CD1c-positive myeloid dendritic cell (primary cell): ENCODE data around the gene MICAL3.

Experiments used
- DNase-seq: peaks from one replicate; pipeline ENCODE4 v3.0.0-alpha.2; 2016; ENCODE audit errors: extremely low spot score

The MICAL3 gene

DNA sequence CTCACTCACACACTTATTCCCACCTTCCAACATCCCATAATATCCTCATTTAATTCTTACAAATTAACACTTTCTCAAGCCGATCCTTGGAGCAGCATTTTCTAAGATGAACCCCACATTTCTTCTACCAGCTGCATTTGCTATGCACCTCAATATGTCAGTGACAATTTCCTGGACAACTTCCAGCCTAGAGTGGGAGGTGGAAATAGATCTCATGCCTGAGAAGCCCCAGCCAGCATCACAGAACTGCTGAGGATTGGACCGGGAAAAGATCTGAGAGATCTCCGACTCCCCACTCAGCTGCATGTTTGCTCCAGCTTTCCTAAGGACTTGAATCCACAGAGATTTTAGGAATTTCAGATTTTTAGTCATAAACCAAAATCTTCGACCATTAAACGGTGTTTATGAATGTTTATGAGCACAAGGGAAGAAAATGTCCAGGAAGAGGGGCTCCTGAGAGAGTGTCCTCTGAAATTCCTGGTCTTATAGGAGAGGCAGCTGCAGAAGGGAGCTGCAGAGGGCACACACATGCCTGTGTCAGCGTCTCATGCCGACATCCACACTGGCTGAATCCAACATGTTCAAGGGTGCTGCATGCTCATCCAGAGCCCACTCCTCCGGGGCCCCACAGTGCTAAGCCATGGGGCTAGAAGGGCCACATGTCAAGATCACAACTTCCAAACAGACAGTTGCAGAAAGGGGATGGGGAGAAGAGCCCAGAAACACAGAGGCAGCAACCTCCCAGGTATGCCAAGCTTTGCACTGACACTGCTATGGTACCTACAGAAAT is 68.6 kb downstream of the MICAL3 start:
- no peak for DNase-seq

DNA sequence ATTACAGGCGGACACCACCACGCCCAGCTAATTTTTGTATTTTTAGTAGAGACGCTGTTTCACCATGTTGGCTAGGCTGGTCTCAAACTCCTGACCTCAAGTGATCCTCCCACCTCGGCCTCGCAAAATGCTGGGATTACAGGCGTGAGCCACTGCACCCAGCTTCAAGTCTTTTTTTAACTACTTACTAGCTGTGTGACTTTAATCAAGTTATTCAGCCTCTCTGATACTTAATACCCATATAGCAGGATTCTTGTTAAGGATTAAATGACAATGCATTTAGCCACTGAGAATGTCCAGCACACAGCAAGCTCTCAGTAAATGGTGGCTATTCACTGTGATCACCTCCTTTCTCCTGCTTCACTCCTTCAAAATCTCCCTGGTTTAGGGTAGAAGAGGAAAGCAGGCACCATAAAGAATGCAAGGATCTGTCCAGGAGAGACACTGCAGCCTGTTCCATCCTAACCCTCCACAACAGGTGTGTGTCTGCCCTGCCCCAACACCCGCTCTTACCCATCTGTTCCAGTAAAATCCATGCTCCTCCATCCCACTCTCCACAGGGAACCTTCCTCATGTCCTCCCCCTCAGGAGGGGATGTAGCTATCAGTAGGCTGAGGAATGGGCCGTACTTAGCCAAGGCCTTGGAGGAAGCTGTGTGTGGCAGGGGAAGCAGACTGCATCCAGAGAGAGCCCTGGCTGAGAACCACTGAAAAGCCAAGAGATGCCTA is 69.3 kb downstream of the MICAL3 start:
- no peak for DNase-seq

DNA sequence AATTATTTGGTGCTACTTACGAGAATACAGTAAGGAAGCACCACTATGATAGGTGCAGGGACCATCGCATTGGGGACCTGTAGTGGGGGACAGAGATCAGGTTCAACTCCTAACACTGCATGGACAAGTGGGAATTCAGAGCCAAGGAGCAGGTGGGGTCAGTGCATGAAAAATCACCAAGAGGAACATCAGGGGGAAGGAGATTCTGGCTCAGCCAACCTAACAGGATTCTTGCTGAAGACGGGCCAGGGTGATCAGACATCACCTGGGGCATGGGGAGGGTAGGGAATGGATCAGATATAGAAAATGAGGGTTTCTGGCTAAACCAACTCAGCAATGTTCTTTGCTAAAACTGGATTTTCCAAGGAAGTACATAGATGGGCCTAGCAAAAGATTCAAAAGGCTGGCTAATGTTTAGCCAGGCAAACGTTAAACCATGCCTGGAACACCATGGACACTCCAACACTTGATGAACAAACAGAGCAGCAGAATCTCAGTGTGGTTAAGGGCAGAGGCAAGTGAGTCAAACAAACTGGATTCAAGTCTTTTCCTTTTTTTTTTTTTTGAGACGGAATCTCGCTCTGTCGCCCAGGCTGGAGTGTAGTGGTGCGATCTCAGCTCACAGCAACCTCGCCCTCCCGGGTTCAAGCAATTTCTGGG is 70.0 kb downstream of the MICAL3 start:
- no peak for DNase-seq

DNA sequence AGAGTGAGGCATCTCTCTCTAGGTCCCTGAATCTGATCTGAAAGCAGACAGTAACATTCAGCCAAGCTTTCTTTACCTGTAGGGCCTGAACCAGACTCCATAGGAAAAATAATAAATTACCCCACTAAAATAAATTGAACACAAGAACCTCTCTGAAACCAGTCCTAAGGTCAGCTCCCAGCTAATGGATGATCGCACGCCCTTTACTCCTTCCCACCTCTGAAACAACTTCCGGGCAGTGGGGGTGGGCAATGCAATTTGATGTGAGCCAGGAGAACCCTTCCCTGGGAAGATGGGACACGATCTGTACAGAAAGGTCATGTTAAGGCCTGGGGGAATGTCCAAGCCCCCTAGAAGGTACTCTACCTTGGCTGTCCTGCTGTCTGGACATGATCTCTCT is 71.2 kb downstream of the MICAL3 start:
- DNase-seq, result no peak

DNA sequence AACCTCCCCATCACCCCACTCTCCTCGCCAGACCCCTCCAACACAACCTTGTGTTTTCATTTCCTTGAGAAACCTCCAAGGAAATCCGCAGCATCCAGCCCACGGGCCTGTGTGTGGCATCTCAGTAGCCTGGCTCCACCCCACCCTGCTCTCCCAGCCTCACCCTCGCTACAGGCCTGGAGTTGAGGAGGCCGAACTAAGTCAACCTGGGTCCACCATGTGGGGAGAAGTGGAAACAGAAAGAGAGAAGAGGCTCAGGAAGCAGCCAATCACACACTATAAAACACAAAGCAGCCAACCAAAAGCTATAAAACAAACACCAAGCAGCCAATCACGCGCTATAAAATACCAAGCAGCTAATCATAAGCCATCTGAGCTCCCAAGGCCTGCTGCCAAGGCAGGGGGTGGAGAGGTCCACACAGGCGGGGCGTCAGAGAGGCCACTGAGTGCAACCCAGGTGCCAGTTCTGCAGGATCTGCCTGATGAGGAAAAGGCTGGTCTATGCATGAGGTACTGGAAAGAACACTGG is 72.0 kb downstream of the MICAL3 start:
- no peak for DNase-seq

DNA sequence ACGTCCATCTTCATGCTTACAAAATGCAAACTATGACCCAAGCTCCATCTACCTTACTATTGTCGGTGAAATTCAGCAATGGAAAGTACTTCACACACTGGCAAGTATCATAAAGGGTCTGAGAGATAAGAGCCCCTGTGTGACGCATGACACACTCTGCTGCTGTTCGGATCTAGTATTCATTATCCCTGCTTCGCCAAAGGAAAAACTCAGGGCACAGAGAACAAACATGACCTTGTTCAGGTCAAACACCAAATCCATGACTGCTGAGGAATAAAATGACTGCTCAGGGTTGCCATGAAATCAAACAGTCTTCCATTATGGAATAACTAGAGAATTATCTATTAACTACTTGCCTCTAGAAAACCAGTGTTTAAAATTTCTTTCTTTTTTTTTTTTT is 73.0 kb downstream of the MICAL3 start:
- DNase-seq, result no peak

DNA sequence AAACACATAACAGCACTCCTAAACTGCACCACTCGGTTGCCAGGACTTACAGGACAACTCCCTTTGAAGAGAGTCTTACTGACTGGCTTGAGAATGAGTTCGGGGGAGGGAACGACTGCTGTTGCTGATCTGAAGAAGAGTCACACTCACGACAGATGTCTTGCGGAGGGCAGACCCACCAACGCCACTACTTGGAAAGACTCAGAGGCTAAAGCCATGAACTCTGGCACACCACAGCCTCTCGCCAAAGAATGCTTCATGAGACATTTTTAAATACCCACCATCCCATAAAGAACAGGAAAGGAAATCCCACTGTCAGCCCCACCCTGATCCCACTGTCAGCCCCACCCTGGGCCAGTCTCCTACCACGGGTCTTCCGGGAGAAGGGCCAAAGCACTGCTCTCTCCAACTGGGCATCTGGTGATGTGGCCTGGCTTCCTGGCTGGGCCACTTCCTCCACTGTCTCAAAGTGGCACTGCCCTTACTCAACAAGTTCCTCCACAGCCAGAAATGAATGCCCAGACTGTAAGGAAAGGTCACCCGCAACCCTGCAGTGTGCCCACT is 73.6 kb downstream of the MICAL3 start:
- DNase-seq, result no peak

DNA sequence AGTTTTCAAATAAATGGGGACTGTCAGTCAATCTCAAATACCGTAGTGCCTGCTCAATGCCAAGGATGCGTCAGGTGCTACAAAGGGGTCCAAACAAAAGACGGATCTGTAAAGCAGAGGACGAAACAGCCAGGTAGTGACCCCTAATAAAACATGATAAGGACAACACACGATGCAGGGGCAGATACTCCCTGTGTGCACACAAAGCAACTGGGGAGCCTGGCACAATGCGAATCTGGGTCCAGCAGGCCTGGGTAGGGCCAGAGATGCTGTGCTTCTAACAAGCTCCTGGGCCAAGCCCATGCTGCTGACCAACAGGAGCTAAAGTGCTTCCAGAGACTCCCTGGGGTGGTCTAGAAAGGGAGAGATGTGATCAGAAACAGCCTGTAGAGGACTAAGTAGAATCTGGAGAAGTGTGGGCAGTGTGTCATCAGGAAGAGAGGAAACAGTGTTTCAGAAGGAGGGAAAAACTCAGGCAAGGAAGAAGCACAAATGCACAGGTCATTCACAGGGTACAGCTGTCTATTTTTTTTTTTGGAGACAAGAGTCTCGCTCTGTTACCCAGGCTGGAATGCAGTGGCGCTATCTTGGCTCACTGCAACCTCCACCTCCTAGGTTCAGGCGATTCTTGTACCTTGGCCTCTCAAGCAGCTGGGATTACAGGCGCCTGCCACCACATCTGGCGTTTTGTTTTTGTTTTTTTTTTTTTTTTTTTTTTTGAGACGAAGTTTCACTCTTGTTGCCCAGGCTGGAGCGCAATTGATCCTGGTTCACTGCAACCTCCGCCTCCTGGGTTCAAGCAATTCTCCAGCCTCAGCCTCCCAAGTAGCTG is 74.5 kb downstream of the MICAL3 start:
- DNase-seq, result no peak

DNA sequence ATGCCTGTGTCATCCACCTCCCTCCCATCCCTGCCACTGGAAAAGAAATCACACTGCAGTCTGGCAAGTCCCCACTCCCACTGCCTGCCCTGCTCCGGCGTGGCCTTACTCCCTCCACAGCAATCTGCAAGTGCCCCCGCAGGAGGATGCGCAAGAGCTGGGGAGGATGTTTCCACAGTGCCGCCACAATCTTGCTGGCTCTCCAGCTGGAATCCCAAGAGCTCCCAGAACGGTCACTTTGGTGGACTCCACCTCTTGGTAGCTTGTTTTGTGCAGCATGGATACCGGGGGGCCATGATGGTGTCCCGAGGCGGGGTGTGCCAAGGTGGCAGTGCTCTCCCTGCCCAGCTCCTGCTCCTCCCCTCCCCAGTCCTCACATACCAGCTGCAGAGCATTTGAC is 76.3 kb downstream of the MICAL3 start:
- no peak for DNase-seq

DNA sequence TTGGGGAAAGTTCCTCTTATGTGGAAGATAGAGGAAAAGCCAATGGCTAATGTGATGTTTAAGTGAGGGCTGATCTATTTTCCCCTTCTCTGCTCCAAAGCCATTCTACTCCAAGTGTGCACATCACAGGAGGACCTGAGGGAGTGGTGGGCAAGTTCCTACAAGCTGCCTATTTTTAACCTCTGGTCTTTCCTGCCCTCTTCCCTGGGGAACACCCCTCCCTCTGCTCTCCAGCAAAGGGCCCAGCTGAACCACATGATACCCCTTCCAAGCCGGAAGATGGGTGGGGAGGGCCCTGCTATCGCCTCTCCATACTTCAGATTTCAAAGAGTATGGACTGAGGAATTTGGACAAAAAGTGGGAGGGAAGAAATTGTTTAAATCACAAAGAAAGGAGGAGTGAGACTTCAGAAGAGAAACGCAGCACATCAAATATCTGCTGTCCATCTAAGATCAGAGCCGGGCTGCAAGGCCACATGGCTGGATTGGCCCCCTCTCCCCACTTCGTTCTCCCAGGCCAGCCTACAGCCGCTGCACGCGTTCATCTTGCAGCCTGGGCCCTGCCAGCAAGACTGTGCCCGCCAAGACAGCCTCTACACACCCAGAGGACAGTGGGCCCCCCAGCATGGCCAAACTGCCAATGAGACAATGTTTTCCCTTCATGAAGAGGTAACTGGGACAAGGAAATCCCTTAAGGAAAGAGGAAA is 77.5 kb downstream of the MICAL3 start:
- no peak for DNase-seq

DNA sequence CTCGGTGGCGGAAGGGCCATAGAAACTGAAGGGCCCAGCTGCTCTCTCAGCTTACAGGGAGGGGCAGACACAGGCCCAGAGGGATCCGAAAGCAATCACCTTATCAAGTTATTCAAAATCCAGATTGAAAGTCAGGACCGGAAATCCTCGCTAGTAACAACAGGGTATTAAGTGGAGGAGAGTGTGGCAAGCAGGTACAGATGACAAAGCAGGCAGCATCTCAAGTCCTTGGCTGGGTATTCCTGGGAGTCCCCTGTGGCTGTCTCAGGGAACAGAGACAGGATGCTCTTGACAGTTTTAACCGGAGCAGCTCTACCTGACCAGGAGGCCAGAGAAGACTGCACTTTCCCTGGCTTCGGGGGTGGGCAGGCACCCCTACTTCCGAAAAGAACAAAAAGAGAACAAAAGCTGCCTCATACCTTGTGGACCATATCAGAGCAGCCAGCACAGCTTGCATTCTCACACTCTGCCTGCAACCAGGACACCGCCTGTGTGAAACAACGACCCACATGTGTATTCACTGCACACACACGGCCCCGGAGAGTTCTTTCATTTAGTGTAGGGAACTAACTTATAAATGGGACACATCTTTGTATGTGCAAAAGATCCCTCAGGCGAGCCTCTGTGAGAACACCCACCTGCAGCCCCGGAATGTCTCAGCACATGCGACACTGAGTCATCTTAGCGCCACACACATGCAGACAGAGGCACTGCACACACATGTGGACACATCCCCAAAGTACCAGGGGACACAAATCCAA is 78.3 kb downstream of the MICAL3 start:
- no peak for DNase-seq

DNA sequence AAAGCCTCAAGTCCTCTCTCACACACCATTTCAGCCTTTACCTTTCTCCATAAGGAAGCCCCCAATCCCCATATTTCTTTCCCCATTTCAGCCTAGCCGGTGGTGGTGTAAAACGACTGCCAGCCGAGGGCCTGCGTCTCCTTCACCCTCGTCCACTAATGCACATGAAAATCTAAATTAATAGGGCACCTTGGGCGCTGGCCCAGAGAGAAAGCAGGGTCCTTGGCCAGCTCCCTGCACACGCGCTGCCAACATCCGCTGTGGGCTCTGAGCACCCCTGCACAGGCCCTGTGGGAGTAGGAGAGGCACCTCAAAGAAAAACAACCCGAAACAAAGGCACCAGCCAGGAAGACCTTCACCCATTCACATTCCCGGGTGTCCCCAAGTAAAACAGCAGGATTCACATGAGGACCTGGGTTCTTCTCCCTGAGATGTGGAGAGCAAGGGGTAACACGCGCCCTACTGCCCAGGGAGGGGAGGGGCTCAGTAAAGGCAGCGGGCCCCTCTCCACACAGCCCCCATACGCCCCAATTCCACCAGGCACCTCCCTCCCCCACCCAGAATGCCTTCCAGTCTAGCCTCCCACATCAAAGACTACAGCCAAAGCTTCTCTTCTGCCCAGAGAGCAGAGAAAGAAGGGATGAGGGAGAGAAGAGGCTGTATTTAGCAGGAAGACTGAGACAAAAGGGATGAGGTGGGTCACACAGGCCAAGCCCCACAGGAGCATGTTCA is 79.0 kb downstream of the MICAL3 start:
- no peak for DNase-seq

DNA sequence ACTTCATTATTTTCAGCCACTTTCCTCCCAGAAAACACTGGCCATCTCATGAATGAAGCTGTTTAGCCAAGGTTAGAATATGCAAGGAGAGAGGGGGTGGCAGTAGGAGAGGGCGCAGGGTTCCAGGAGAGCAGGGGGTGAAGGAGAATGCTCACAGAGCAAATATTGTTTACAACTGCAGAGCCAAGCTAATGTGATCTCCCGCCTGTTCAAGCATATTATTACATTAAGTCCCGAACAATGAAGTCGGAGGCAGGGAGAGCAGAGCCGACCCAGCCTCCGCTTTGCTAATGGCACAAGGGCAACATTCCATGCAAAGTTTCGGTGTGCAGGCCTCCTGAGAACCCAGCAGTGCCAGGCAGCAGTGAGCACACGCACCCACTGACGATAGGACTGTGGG is 80.1 kb downstream of the MICAL3 start:
- DNase-seq, result no peak

DNA sequence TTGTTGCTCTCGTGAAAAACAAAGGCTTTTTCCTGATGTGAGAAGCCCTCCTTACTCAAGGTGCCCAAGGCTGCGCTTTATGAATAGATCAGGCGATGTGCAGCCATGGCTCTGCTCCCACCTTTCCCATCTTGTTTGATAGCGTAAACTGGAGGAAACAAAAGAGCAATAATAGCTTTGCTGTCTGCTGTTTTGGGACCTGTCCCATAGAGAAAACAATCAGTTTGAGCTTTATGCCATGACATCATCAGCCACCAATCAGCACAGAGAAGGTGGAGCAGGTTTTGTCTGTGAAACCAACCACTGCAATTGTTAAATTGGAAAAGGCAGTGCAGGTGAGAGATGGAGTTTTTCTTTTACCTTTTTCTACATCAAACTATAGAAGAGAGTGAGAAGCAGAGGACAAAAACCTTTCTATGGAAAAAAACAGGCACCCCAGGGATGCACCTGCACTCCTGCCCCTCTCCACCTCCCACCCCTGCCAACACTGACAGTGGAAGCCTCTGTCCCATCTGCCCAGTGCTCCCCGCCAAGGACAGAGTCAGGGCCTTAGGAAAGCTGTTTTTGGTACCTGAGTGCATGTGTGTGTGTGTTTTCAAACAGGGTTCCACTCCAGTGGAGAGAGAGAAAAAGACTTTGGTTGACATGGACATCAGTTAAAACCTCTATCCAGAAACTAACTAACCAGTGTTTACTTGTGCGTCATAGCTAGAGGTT is 80.7 kb downstream of the MICAL3 start:
- DNase-seq, result no peak

DNA sequence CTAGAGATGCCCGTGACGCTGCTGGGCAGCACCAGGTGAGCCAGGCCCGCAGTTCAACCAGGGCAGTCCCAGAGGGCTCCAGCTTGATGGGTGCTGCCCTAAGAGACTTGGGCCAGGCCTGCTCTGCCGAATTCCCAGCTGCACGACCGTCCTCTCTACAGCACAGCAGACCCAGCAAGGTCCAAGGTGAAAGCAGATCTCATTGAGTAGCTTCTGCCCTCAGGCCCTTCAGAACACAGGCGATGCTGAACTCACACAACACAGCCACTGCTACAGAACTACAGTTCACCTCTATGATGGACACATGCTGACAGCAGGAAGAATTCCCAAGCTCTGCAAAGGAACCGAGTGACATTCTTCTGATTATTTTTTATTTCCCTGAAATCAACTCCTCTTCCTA is 81.6 kb downstream of the MICAL3 start:
- no peak for DNase-seq

DNA sequence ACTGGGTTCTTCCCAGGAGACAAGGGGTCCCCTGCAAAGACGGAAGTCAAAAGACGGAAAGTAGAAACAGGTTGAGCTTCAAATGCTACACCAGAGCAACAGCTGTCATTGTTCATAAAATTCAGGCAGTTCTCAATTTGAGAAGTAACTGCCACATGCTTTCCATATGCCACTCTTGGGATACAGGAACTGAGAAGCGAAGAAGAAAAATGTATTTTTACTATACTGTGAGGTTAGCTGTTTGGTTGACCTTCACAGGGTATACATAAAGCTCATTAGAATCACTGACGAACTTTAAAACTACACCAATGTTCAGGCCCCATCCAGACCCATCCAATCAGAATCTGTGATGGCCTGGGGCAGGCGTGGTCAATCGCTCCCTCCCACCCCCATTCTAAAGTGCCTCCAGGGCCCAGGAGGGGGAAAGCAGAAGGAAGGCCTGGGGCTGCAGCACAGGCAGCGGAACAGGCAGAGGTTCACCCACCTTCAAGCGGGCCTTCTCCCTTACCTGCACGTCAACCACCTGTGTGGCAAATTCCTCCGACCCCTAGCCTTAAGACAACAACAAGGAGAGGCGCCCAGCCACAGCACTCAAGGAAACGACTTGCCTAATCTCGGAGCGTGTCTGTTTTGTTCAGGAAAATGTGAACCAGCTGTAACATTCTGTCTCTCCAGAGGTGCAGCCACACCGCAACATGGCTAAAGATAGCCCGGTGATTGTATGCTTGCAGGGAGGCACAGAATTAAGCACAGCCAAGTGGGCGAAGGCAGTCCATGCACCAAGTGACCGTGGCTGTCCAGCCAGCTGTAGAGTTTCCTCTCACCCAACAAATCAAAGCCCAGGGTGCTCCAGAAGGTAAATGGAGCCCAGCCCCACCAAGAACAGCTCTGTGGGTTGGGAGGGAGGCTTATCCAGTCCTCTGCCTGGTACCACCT is 82.6 kb downstream of the MICAL3 start:
- no peak for DNase-seq

DNA sequence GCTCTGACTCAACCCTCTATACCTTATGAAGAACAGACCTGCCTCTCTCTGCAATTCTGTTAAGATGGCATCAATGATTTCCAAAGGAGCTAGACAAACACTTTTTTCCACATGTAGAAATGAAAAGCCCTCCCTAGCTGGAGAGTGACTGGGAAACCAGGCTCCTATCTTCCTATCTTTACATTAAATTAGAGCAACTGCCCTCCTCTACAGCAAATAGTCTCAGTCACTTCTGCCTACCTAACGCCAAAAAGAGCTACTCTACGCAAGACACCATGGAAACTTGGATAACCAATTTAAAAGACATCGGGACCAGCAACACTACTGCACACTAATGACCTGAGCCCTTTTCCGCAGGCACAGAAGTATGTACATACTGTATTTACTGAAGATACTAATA is 84.8 kb downstream of the MICAL3 start:
- DNase-seq, result no peak

DNA sequence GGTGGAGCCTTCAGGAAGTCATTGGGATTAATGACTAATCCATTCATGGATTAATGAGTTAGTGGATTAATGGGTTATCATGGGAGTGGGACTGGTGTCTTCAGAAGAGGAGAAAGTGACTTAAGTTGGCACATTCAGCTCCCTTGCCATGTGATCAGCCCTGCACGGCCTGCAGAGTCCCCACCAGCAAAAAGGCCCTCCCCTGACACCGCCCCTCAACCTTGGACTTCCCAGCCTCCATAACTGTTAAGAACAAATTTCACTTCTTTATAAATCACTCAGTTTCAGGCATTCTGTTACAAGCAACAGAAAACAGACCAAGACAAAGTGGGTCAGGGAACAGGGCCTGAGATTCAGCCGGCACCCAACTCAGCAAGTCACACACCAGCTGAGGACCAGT is 85.3 kb downstream of the MICAL3 start:
- no peak for DNase-seq
